CD14-positive monocyte (primary cell): ENCODE measurements around the gene KLHL7. TPM values are rescaled to one million over a fixed set of nuclear protein-coding genes. Genes with fewer than 3 reads are reported as not detected.

ENCODE experiments used
- DNase-seq, 3 donors: peaks; one replicate each; pipeline ENCODE4 v3.0.0-alpha.2; 2011 to 2022
- H2AFZ ChIP-seq: 2 replicates; pipeline ENCODE4 v1.6.0; 2012; ENCODE audit warnings: mild to moderate bottlenecking, low read depth, low read length, inconsistent platforms; ENCODE audit not compliant: insufficient read depth, poor library complexity, severe bottlenecking
- H3K27ac ChIP-seq, 2 donors: 1 replicate in 1 of 2; 2 replicates in 1 of 2; pipeline ENCODE4 v1.5.1; 2012 to 2013; ENCODE audit warnings: low read length in 2 of 2, control low read depth in 1 of 2, inconsistent platforms in 1 of 2, low read depth in 1 of 2, mild to moderate bottlenecking in 1 of 2
- H3K27me3 ChIP-seq, 2 donors: one replicate each; pipeline versions ENCODE4 v1.6.0 to v1.6.1; 2011 to 2013; ENCODE audit warnings: low read length in 2 of 2; ENCODE audit not compliant: control insufficient read depth in 2 of 2, insufficient read depth in 2 of 2
- H3K36me3 ChIP-seq, 2 donors: replicated peaks in 1 of 2; 1 replicate in 1 of 2; 2 replicates in 1 of 2; pipeline versions ENCODE4 v1.5.1 to v1.6.1; 2012 to 2013; ENCODE audit warnings: low read length in 2 of 2, control low read depth in 1 of 2, inconsistent platforms in 1 of 2, mild to moderate bottlenecking in 1 of 2; ENCODE audit not compliant: insufficient read depth in 2 of 2, control insufficient read depth in 1 of 2
- H3K4me1 ChIP-seq, 2 donors: 1 replicate in 1 of 2; 2 replicates in 1 of 2; pipeline versions ENCODE4 v1.5.1 to v1.6.1; 2012 to 2013; ENCODE audit warnings: low read length in 2 of 2, control low read depth in 1 of 2, inconsistent platforms in 1 of 2, mild to moderate bottlenecking in 1 of 2, moderate library complexity in 1 of 2; ENCODE audit not compliant: insufficient read depth in 2 of 2, control insufficient read depth in 1 of 2
- H3K4me2 ChIP-seq: replicated peaks from 2 replicates; pipeline ENCODE3; 2012; ENCODE audit warnings: low read length, moderate library complexity, mild to moderate bottlenecking; ENCODE audit not compliant: poor library complexity, severe bottlenecking; ENCODE audit errors: extremely low read depth
- H3K4me3 ChIP-seq, 3 experiments: fragments of 200-600 bp in 1 of 3; sonication (generic) in 1 of 3; replicated peaks in 1 of 3; 1 replicate in 2 of 3; 2 replicates in 1 of 3; pipeline ENCODE4 v1.5.1; 2011 to 2013; ENCODE audit warnings: low read length in 3 of 3, mild to moderate bottlenecking in 3 of 3, control low read depth in 2 of 3, low read depth in 2 of 3, inconsistent platforms in 1 of 3, moderate library complexity in 1 of 3
- H3K79me2 ChIP-seq: 2 replicates; pipeline ENCODE4 v1.6.0; 2012; ENCODE audit warnings: mild to moderate bottlenecking, control low read depth, inconsistent platforms, low read length, moderate library complexity; ENCODE audit not compliant: insufficient read depth
- H3K9ac ChIP-seq: 2 replicates; pipeline ENCODE4 v1.6.0; 2017; ENCODE audit warnings: low read length, mild to moderate bottlenecking; ENCODE audit not compliant: insufficient read depth, poor library complexity, severe bottlenecking
- H3K9me3 ChIP-seq, 2 donors: replicated peaks in 1 of 2; 1 replicate in 1 of 2; 2 replicates in 1 of 2; pipeline versions ENCODE4 v1.5.1 to v1.6.1; 2012 to 2013; ENCODE audit warnings: low read length in 2 of 2, control low read depth in 1 of 2; ENCODE audit not compliant: control insufficient read depth in 1 of 2, insufficient read depth in 1 of 2
- H4K20me1 ChIP-seq: 2 replicates; pipeline ENCODE4 v1.6.0; 2012; ENCODE audit warnings: mild to moderate bottlenecking, low read length, control low read depth, moderate library complexity; ENCODE audit not compliant: insufficient read depth
- H3K27ac Mint-ChIP-seq, 7 donors: one replicate each; pipeline ENCODE4 v1.8.0; 2020; ENCODE audit warnings: mild to moderate bottlenecking in 7 of 7, mixed read lengths in 7 of 7, moderate library complexity in 6 of 7, inconsistent platforms in 2 of 7
- H3K27me3 Mint-ChIP-seq, 3 donors: one replicate each; pipeline ENCODE4 v1.8.0; 2021 to 2022; ENCODE audit warnings: low read depth in 3 of 3, mild to moderate bottlenecking in 3 of 3, mixed read lengths in 3 of 3, moderate library complexity in 3 of 3, inconsistent platforms in 1 of 3
- H3K36me3 Mint-ChIP-seq, 2 donors: one replicate each; pipeline ENCODE4 v1.8.0; 2020; ENCODE audit warnings: mixed read lengths in 2 of 2, inconsistent platforms in 1 of 2, mild to moderate bottlenecking in 1 of 2
- H3K4me1 Mint-ChIP-seq: one replicate; pipeline ENCODE4 v1.8.0; 2020; ENCODE audit warnings: mild to moderate bottlenecking, mixed read lengths
- H3K4me3 Mint-ChIP-seq, 2 donors: one replicate each; pipeline ENCODE4 v1.8.0; 2020; ENCODE audit warnings: mild to moderate bottlenecking in 2 of 2, mixed read lengths in 2 of 2, moderate library complexity in 1 of 2
- H3K9me3 Mint-ChIP-seq, 7 donors: one replicate each; pipeline ENCODE4 v1.8.0; 2020 to 2022; ENCODE audit warnings: mixed read lengths in 7 of 7, mild to moderate bottlenecking in 6 of 7, moderate library complexity in 6 of 7, inconsistent platforms in 2 of 7
- WGBS: methylation state at CpG from one replicate; pipeline ENCODE4 v1.1.5; 2013; ENCODE audit warnings: missing lambda C conversion rate; ENCODE audit not compliant: insufficient coverage; 5-methylcytosine and 5-hydroxymethylcytosine counted together
- intact Hi-C, 2 donors: fragments of 100-400 bp; cut with micrococcal nuclease; formaldehyde crosslinking; loops; one replicate each; pipeline versions ENCODE4 v1.15.0 to v1.15.1; 2023
- polyA plus RNA-seq, 3 donors: library from polyadenylated mRNA; depleted of rRNA in 1 of 3; unstranded in 2 of 3; stranded (reverse) in 1 of 3; fragments of 300-500 nt in 2 of 3; fragments of >200 nt in 1 of 3; fragmentation: Illumina TruSeq in 2 of 3; gene quantifications; 1 replicate in 2 of 3; 2 replicates in 1 of 3; pipeline ENCODE4 v1.2.3, GENCODE V29; 2012 to 2021
- TF ChIP-seq, protein P1 (sequence below): fragments of 200-600 bp; IDR thresholded peaks from one replicate; pipeline ENCODE4 v1.8.0; 2022; ENCODE audit warnings: antibody characterized with exemption, mild to moderate bottlenecking

Gene KLHL7
- polyA plus RNA-seq, 3 donors = 15.5 to 21.0 (median 17.4) TPM

DNA sequence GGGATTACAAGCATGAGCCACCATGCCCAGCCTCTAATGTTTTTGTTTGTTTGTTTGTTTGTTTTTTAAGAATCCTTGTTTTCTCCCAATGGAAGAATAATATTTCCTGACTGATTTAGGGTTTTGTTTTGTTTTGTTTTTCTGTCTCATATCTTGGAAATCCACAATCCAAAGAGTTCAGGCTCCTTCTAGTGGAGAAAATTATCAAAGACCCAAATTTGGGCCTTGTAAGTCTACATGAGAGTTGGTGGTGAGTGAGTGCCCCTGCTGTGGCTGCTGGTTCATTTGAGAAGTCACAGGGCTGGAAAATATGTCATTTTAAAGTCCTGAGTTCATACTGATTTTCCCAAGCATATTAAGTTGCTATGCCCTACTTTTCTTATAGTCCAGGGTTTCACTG is 33.5 kb upstream of the KLHL7 start:
- no peaks in the 10 kb centered on the region for H3K9me3 ChIP-seq
- H4K20me1 ChIP-seq = no peaks in the 10 kb centered on the region
- no peaks in the 10 kb centered on the region for H3K36me3 ChIP-seq
- no peak overlapping the region for H3K4me2 ChIP-seq
- H3K9ac ChIP-seq = no peak overlapping the region
- Mint-ChIP-seq H3K27me3 (peaks cover 0 to 7% (median 2%) of the 10 kb centered on the region in 3 donors), H3K4me1 (peaks cover 4% of the 10 kb centered on the region), H3K9me3 (no peaks in the 10 kb centered on the region), H3K4me3 (no peak overlapping the region), H3K27ac (no peak overlapping the region), H3K36me3 (no peaks in the 10 kb centered on the region)
- TF ChIP-seq, protein P1, sequence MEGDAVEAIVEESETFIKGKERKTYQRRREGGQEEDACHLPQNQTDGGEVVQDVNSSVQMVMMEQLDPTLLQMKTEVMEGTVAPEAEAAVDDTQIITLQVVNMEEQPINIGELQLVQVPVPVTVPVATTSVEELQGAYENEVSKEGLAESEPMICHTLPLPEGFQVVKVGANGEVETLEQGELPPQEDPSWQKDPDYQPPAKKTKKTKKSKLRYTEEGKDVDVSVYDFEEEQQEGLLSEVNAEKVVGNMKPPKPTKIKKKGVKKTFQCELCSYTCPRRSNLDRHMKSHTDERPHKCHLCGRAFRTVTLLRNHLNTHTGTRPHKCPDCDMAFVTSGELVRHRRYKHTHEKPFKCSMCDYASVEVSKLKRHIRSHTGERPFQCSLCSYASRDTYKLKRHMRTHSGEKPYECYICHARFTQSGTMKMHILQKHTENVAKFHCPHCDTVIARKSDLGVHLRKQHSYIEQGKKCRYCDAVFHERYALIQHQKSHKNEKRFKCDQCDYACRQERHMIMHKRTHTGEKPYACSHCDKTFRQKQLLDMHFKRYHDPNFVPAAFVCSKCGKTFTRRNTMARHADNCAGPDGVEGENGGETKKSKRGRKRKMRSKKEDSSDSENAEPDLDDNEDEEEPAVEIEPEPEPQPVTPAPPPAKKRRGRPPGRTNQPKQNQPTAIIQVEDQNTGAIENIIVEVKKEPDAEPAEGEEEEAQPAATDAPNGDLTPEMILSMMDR = no peak
- no peaks in the 10 kb centered on the region for H3K4me1 ChIP-seq
- H3K79me2 ChIP-seq = no peaks in the 10 kb centered on the region
- no peaks in the 10 kb centered on the region for H3K27me3 ChIP-seq
- no peak overlapping the region for H2AFZ ChIP-seq
- DNase-seq = no peak
- H3K4me3 ChIP-seq = no peak overlapping the region
- H3K27ac ChIP-seq = no peak overlapping the region
- intact Hi-C loops = no loop called here

DNA sequence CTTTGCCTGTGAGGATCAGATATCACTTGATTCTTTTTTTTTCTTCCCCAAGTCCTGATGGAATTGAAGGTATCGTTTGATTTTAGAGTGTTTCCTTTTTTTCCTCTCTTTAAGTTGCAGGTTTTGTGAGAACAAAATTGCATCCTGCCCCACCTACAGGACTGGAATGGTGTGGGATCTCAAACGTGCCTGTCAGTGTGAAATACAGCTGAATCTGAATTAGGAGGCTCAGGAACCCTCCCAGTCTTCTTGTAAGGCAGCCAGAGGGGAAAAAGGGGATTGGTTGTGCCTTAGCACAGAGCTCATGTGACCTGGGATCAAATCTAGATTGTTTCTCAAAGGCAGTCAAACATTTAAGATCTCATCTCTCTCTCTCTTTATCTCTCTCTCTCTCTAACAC is 32.7 kb upstream of the KLHL7 start:
- Mint-ChIP-seq H3K36me3 (no peaks in the 10 kb centered on the region), H3K9me3 (no peaks in the 10 kb centered on the region), H3K27ac (no peak overlapping the region), H3K4me3 (no peak overlapping the region), H3K4me1 (peaks cover 4% of the 10 kb centered on the region), H3K27me3 (peaks cover 0 to 7% (median 2%) of the 10 kb centered on the region in 3 donors)
- TF ChIP-seq, protein P1 = no peak
- no CpG with 5 or more reads among the region's 2 CpGs for WGBS
- no peak overlapping the region for H3K9ac ChIP-seq
- no peak overlapping the region for H3K4me3 ChIP-seq
- H3K4me2 ChIP-seq = no peak overlapping the region
- no peak overlapping the region for H2AFZ ChIP-seq
- no peaks in the 10 kb centered on the region for H3K27me3 ChIP-seq
- DNase-seq = no peak
- H3K4me1 ChIP-seq = no peaks in the 10 kb centered on the region
- intact Hi-C loops = no loop called here
- H4K20me1 ChIP-seq = no peaks in the 10 kb centered on the region
- H3K9me3 ChIP-seq = no peaks in the 10 kb centered on the region
- H3K36me3 ChIP-seq = no peaks in the 10 kb centered on the region
- no peaks in the 10 kb centered on the region for H3K79me2 ChIP-seq
- no peak overlapping the region for H3K27ac ChIP-seq
